Retina (tissue), 1 donor: Measurements from ENCODE around the gene MACO1.
"Not testable (repeated sequence)": the region's sequence is repeated elsewhere in the genome, so short reads cannot be mapped to it uniquely, and the experiment has no call there.

Experiments
- DNase-seq: peaks from one replicate; pipeline ENCODE4 v3.0.0-alpha.2; 2016

The MACO1 gene

GRCh38 chr1:25425098-25426085 lies 5.3 kb upstream of the MACO1 start:
- no peak for DNase-seq

- no peak for DNase-seq
Observed at GRCh38 chr1:25427696-25428095, 3.0 kb upstream of the MACO1 start.

GRCh38 chr1:25428475-25429166 lies 2.1 kb upstream of the MACO1 start:
- no peak for DNase-seq

GRCh38 chr1:25430967-25431881 lies 527 bp downstream of the MACO1 start:
- DNase-seq: peak; percentile 50

GRCh38 chr1:25431955-25432719 lies 1.4 kb downstream of the MACO1 start:
- no peak for DNase-seq

- no peak for DNase-seq
Observed at GRCh38 chr1:25432749-25433388, 2.2 kb downstream of the MACO1 start.

- no peak for DNase-seq
Observed at GRCh38 chr1:25433389-25434186, 2.9 kb downstream of the MACO1 start.

- DNase-seq: no peak
Observed at GRCh38 chr1:25435397-25436108, 4.9 kb downstream of the MACO1 start.

GRCh38 chr1:25437672-25438071 lies 7.0 kb downstream of the MACO1 start:
- no peak for DNase-seq

- no peak for DNase-seq
Observed at GRCh38 chr1:25439287-25439686, 8.6 kb downstream of the MACO1 start.

- no peak for DNase-seq
Observed at GRCh38 chr1:25442178-25442577, 11.5 kb downstream of the MACO1 start.

- no peak for DNase-seq
Observed at GRCh38 chr1:25443030-25443699, 12.5 kb downstream of the MACO1 start.

- not testable (repeated sequence) for DNase-seq
Observed at GRCh38 chr1:25444604-25445003, 13.9 kb downstream of the MACO1 start.

- DNase-seq: no peak
Observed at GRCh38 chr1:25445993-25446538, 15.4 kb downstream of the MACO1 start.

GRCh38 chr1:25447547-25447946 lies 16.9 kb downstream of the MACO1 start:
- DNase-seq: no peak

GRCh38 chr1:25450891-25451290 lies 20.2 kb downstream of the MACO1 start:
- DNase-seq: no peak

- no peak for DNase-seq
Observed at GRCh38 chr1:25451908-25452307, 21.2 kb downstream of the MACO1 start.

- no peak for DNase-seq
Observed at GRCh38 chr1:25456502-25456901, 25.8 kb downstream of the MACO1 start.
